Measurements from ENCODE around the gene ZBTB47.

DNA sequence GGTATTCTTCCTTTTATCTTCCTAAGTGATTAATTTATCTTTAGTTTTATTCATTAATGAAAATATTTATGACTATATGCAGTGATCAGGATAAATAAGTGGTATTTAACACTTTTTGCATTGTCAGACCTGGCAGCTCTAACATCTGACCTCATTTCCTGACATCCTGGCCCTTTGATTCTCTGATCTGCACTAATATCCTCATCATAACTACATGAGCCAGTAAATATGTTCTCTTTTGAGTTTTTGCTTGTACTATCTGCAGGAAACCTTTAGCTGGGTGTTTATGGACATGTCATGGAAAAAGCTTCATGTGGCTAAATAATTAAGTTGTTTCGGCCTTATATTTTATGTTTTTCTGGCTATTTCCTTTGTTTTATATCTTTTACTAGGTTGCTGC is 42.5 kb upstream of the ZBTB47 start:
- TF ChIP-seq, protein P1, sequence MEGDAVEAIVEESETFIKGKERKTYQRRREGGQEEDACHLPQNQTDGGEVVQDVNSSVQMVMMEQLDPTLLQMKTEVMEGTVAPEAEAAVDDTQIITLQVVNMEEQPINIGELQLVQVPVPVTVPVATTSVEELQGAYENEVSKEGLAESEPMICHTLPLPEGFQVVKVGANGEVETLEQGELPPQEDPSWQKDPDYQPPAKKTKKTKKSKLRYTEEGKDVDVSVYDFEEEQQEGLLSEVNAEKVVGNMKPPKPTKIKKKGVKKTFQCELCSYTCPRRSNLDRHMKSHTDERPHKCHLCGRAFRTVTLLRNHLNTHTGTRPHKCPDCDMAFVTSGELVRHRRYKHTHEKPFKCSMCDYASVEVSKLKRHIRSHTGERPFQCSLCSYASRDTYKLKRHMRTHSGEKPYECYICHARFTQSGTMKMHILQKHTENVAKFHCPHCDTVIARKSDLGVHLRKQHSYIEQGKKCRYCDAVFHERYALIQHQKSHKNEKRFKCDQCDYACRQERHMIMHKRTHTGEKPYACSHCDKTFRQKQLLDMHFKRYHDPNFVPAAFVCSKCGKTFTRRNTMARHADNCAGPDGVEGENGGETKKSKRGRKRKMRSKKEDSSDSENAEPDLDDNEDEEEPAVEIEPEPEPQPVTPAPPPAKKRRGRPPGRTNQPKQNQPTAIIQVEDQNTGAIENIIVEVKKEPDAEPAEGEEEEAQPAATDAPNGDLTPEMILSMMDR (IDR thresholded peaks at IDR 0.05) = no peak
- no peak for TF ChIP-seq POLR2A (IDR thresholded peaks at IDR 0.05)
